ENCODE measurements around the gene HES7. TPM values are rescaled to one million over a fixed set of nuclear protein-coding genes. Genes with fewer than 3 reads are reported as not detected.

HES7 gene
- total and polyA plus RNA-seq, 10 donors = 0.04 to 0.67 (median 0.41) TPM; not detected in 5

- 0 to 2% (median 0%) methylated on average over 16 to 38 of the region's 38 CpGs for WGBS, 5 donors
These were observed 27.3 kb upstream of the HES7 start for GRCh38 chr17:8151120-8151640.

DNA sequence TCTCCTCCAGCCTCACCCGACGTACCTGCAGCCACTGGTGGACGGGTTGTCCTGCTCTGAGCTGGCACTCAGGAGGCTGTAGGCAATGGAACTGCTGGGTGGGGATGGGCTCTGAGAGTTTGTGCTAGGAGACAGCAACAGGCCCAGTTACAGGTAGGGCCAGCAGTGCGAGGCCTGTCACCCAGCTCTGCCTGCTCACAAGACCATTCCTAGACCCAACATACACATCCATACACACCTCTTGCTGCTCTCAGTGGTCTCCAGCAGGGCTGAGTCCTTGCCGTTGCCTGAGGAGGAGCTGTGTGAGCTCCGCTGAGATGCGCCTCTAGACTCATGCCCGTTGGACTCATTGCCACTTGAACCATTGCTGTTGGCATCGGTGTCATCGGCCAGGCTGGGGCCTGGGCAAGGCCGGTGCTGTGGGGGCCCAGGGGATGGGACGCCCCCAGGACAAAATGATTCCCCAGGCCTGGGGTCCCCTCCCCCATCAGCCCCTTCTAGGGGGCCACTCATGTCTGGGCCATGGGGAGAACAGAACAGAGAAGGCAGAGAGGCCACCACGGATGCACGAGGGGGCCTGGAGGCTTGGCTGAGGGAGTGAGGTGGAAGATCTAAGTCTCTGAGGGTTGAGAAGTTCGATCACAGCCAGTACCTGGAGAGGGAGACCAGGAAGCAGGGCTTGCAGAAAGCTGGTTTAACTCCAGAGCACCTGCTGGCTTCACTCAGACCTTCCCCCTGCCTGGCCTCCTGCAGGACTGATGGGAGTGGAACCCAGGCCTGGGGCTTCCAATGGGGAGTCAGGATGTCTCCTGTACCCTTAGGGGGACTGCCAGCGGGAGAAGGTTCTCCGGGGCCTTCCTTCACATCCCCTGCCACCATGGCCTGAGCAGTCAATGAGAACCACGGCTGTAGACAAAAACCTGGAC is 26.6 kb upstream of the HES7 start:
- Histone ChIP-seq H3K9me3 (no peaks in the 10 kb centered on the region), H3K36me3 (peaks cover 16 to 67% (median 50%) of the 10 kb centered on the region in 6 donors), H3K27ac (peak overlapping the region; percentile 96 to 100 (median 98)), H3K4me1 (peaks cover 37 to 76% (median 55%) of the 10 kb centered on the region in 6 donors), H3K27me3 (replicated peaks in 1 of 7) (no peaks in the 10 kb centered on the region), H3K4me3 (peak overlapping the region; percentile 42 to 79 (median 66))
- intact Hi-C loops (cut with DNase I; ENCODE audit: low total_unique reads) = no loop called here
- DNase-seq = peak; percentile 80
- 73 to 79% (median 78%) methylated on average over 17 to 18 of the region's 18 CpGs for WGBS, 5 donors
- peak in 2 of 3 donors; percentile 40 for TF ChIP-seq POLR2AphosphoS5 (IDR thresholded peaks at IDR 0.05)
- TF ChIP-seq POLR2A (IDR thresholded peaks at IDR 0.05) = no peak

More at GRCh38 chr17:8151120-8151640, 27.3 kb upstream of the HES7 start:
- Histone ChIP-seq H3K27me3 (replicated peaks in 1 of 7) (no peaks in the 10 kb centered on the region), H3K36me3 (peaks cover 16 to 60% (median 43%) of the 10 kb centered on the region in 6 donors), H3K4me3 (peak overlapping the region; percentile 42 to 79 (median 66)), H3K9me3 (no peaks in the 10 kb centered on the region), H3K4me1 (peaks cover 37 to 81% (median 60%) of the 10 kb centered on the region in 6 donors), H3K27ac (peak overlapping the region; percentile 96 to 100 (median 98))
- TF ChIP-seq POLR2AphosphoS5 (IDR thresholded peaks at IDR 0.05) = peak; percentile 90 to 95 (median 90)
- peak in 2 of 3 donors; percentile 27 to 40 for TF ChIP-seq POLR2A (IDR thresholded peaks at IDR 0.05)
- TF ChIP-seq CTCF (IDR thresholded peaks at IDR 0.05 in 8 of 11, conservative IDR thresholded peaks at IDR 0.05 in 3 of 11) = peak in 7 of 11 experiments; percentile 5 to 47 (median 27)
- intact Hi-C loops (cut with DNase I; ENCODE audit: low total_unique reads) = no loop called here
- DNase-seq = peak; percentile 98

GRCh38 chr17:8149419-8150193 is 25.7 kb upstream of the HES7 start:
- Histone ChIP-seq H3K27me3 (replicated peaks in 1 of 7) (no peaks in the 10 kb centered on the region), H3K27ac (peak overlapping the region in 2 of 8 donors; percentile 98 to 100), H3K9me3 (no peaks in the 10 kb centered on the region), H3K36me3 (peaks cover 16 to 76% (median 58%) of the 10 kb centered on the region in 6 donors), H3K4me3 (peak overlapping the region in 1 of 8 donors; percentile 79), H3K4me1 (peaks cover 31 to 68% (median 47%) of the 10 kb centered on the region in 6 donors)
- intact Hi-C loops (cut with DNase I; ENCODE audit: low total_unique reads) = no loop called here
- WGBS, 5 donors = 91 to 96% (median 94%) methylated on average over 23 to 29 of the region's 29 CpGs
- DNase-seq = no peak
- TF ChIP-seq POLR2A (IDR thresholded peaks at IDR 0.05) = no peak
- TF ChIP-seq POLR2AphosphoS5 (IDR thresholded peaks at IDR 0.05) = peak in 2 of 3 donors; percentile 11 to 55
- no peak for TF ChIP-seq CTCF (IDR thresholded peaks at IDR 0.05 in 8 of 11, conservative IDR thresholded peaks at IDR 0.05 in 3 of 11)

DNA sequence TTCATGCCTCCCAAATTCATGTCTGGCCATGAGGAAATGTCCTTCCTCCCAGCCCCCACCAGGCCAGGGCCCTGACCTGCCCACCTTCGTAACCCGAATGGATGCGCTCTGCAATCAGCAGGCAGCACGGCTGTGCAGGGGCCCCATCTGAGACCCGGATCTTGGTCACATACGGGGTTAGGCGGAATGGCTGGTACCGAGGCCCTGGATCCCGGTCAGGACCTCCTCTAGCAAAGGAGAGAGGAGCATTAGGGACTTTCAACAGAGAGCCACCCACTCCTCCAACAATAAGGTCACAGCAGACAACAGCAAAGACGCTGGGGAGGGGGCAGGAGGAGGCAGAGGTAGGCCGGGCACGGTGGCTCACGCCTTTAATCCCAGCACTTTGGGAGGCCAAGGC is 24.7 kb upstream of the HES7 start:
- Histone ChIP-seq H3K4me1 (peaks cover 22 to 57% (median 36%) of the 10 kb centered on the region in 6 donors), H3K27ac (no peak overlapping the region), H3K27me3 (replicated peaks in 1 of 7) (no peaks in the 10 kb centered on the region), H3K36me3 (peaks cover 16 to 86% (median 69%) of the 10 kb centered on the region in 6 donors), H3K4me3 (no peak overlapping the region), H3K9me3 (no peaks in the 10 kb centered on the region)
- no peak for DNase-seq
- 83 to 98% (median 94%) methylated on average over 7 to 13 of the region's 13 CpGs for WGBS, 5 donors
- intact Hi-C loops (cut with DNase I; ENCODE audit: low total_unique reads) = no loop called here
- TF ChIP-seq POLR2A (IDR thresholded peaks at IDR 0.05) = no peak
- no peak for TF ChIP-seq POLR2AphosphoS5 (IDR thresholded peaks at IDR 0.05)
- TF ChIP-seq CTCF (IDR thresholded peaks at IDR 0.05 in 8 of 11, conservative IDR thresholded peaks at IDR 0.05 in 3 of 11) = no peak

All from spleen (tissue), 11 donors.